HL-60 (cell line): ENCODE measurements around the gene PPP2R3C.
"Not testable (repeated sequence)": the region's sequence is repeated elsewhere in the genome, so short reads cannot be mapped to it uniquely, and the experiment has no call there.

ENCODE experiments used
- CTCF ChIP-seq: IDR thresholded peaks from one replicate; pipeline ENCODE4 v1.5.1; 2011; ENCODE audit warnings: low read length, control low read depth, inconsistent platforms; ENCODE audit not compliant: insufficient read depth
- GABPA ChIP-seq: IDR thresholded peaks from 2 replicates; pipeline ENCODE4 v1.6.1; 2012; ENCODE audit warnings: low read depth
- POLR2AphosphoS5 ChIP-seq: IDR thresholded peaks from 2 replicates; pipeline ENCODE4 v1.6.1; 2012; ENCODE audit warnings: low read depth
- REST ChIP-seq: IDR thresholded peaks from 2 replicates; pipeline ENCODE4 v1.6.1; 2012; ENCODE audit warnings: low read depth; ENCODE audit not compliant: insufficient replicate concordance
- SPI1 ChIP-seq: IDR thresholded peaks from 2 replicates; pipeline ENCODE4 v1.6.1; 2012; ENCODE audit warnings: low read depth, mild to moderate bottlenecking, borderline replicate concordance

GRCh38 chr14:35038312-35038711 lies 83.5 kb downstream of the PPP2R3C start:
- TF ChIP-seq CTCF, POLR2AphosphoS5, REST, GABPA, SPI1: not testable (repeated sequence)
